GM20000 (cell line): ENCODE measurements around the gene KRT72.

ENCODE experiments used
- DNase-seq: peaks from one replicate; pipeline ENCODE4 v3.0.0; 2012; ENCODE audit warnings: low spot score
- TF ChIP-seq, protein P1 (sequence below): IDR thresholded peaks from 2 replicates; pipeline ENCODE4 v1.5.1; 2012; ENCODE audit warnings: mild to moderate bottlenecking, control low read depth; ENCODE audit errors: extremely low read depth, missing control alignments

The KRT72 gene

DNA sequence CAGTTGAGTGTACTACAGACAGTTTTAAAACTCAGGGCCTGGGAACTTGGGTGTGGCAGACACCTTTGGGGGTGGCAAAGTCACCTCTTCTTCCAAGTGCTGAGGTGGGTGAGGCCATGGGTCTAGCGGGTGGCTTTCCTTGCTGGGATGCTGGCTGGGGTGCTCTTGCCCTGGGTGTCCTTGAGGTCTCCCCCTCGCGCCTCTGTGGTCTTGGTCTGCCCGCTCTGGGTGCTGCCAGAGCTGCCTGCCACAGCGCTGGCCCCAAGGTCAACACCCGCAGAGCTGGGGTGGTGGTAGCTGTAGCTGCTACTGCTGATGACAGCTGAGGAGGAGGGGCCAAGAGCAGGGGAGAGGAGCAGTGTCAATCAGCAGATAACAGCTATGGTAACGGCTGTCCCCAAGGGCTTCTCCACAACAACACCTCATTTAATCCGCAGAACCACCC, 34.4 kb downstream of the KRT72 start:
- DNase-seq: no peak
- TF ChIP-seq, protein P1, sequence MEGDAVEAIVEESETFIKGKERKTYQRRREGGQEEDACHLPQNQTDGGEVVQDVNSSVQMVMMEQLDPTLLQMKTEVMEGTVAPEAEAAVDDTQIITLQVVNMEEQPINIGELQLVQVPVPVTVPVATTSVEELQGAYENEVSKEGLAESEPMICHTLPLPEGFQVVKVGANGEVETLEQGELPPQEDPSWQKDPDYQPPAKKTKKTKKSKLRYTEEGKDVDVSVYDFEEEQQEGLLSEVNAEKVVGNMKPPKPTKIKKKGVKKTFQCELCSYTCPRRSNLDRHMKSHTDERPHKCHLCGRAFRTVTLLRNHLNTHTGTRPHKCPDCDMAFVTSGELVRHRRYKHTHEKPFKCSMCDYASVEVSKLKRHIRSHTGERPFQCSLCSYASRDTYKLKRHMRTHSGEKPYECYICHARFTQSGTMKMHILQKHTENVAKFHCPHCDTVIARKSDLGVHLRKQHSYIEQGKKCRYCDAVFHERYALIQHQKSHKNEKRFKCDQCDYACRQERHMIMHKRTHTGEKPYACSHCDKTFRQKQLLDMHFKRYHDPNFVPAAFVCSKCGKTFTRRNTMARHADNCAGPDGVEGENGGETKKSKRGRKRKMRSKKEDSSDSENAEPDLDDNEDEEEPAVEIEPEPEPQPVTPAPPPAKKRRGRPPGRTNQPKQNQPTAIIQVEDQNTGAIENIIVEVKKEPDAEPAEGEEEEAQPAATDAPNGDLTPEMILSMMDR: no peak

DNA sequence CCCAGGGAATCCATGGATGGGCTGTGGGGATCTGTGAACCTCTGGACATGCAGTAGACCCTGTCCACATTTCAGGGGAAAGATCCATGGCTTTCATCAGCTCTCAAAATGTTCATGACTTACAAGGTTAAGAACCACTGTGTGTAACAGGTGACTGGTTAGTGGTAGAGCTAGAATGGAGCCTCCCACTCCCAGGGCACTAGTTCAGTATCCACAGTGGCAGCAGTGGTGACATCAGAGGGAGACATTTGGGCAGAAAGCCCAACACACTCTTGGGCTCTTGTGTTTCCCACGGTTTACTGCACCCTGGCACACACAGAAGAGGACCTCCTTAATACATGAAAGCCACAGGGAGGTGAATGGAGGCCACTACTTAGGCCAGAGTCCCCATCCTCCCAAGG, 36.7 kb downstream of the KRT72 start:
- DNase-seq: no peak
- TF ChIP-seq, protein P1: no peak

DNA sequence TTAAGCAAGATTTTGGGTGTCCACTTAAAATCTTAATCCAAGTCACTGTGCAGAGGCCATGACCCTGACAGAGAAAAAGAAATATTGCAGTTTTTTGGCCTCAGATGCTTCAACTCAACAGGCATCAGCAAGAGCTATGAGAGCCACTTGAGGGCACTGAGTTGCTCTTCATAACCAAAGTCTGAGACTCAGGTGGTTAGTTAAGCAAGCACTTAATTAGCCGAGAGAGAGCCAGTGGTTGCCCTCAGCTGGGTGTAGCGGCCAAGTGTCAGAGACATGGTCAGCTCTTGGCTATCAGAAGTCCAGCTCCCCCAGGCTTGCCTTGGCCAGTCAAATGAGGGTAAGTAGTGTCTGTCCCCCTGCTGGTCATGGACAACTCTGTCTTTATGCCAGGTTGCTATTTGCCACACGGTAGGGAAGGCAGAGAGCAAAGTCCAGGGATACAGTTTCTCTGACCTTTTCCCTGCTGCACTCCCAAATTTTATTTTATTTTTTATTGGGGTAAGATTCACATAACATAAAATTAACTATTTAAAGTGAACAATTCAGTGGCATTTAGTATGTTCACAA, 39.3 kb downstream of the KRT72 start:
- TF ChIP-seq, protein P1: no peak
- DNase-seq: no peak

DNA sequence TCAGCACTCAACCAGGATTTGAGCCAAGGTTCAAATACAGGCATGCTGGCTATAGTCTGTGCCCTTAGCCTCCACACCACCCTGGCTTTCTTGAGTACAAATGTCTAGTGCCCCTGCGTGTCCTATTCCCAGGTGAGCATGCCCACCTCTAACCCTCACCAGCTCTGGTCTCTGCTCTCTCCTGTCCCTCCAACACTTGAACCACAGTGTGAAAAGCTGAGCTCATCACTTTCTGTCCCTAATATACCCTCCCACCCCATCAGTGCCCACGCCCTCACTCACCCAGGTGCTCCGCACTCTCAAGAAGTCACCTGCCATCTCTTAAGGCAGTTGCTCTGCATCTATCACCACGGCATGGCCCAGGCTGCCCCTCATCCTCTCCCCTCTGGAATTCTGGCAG, 41.3 kb downstream of the KRT72 start:
- TF ChIP-seq, protein P1: no peak
- DNase-seq: no peak

DNA sequence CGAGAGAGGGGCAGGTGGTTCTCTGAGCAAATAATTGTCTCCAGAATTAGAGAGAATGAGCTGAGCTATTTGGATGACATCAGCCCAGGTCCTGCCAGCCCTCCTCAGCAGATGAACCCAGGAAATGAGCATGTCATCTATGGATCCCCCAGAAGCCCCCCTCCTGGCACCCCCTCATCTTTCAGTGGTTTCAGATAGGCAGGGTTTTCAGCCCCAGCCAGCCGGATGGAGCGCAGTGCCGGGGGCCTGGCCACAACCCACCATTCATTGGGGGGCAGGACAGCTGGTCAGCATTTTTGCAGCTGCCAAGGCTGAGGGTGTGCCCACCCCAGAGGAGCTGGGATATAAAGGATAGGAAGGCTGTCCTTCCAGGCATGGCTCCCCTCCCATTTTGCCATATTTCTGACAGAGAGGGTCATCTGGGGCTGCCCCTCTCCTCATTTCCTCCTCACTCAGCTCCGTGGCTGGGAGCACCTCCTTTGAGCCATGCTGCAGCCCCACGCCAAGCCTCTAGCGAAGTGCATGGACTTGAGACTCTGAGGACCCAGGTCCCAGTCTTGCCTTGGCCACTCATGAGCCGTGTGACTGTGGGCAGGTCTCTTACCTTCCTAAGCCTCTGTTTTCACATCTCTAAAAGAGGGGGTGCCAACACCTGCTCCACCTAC, 42.4 kb downstream of the KRT72 start:
- no peak for DNase-seq
- TF ChIP-seq, protein P1: no peak

DNA sequence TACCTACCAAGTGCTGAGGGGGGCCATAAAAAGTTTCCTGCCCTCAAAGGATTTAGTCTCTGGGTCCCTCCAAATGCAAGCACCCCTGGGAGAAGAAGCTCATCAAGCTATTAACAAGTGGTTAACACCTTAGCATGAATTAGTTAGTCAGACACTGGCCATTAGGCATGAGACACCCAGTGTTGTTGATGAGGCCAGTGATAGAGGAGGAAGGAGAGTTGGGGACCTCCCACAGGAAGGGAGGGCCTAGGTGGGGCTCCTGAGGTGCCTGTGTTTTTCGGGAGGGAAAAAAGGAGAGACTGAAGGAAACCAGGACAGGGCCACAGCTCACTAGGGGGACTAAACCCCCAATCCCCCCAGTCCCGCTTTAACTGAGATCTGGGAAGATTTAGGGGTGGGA, 43.8 kb downstream of the KRT72 start:
- no peak for DNase-seq
- TF ChIP-seq, protein P1: no peak

DNA sequence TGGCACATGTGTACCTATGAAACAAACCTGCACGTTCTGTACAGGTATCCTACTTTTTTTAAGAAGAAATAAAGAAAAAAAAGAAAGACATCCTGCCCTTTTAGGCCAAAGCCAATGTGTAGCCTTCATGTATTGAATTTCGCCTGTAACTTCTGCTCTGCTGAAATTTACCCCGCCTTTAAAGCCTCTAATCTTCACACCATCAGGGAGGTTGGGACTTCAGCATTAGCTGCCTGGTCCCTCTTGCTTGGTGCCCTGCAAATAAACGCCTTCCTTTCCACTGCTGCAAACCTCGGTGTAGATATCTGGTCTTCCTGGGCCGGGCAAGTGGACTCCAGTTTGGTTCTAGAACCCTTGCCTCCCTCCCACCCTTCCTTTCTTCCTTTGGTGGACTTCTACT, 45.7 kb downstream of the KRT72 start:
- TF ChIP-seq, protein P1: no peak

More for the DNA sequence above, 45.7 kb downstream of the KRT72 start:
- DNase-seq: no peak
